ENCODE data around the gene GRK5.

- TF ChIP-seq CTCF (IDR thresholded peaks at IDR 0.05) (no peak), USF2 (CRISPR knock-in tag; IDR thresholded peaks at IDR 0.05) (no peak), JUN (CRISPR knock-in tag; IDR thresholded peaks at IDR 0.05) (no peak), TP53 (CRISPR knock-in tag; IDR thresholded peaks at IDR 0.05) (no peak), PREB (CRISPR knock-in tag; IDR thresholded peaks at IDR 0.05; ENCODE audit: borderline replicate concordance) (no peak), FOXJ3 (CRISPR knock-in tag; IDR thresholded peaks at IDR 0.05; ENCODE audit: borderline replicate concordance) (no peak), ETV6 (CRISPR knock-in tag; IDR thresholded peaks at IDR 0.05) (no peak), ZNF121 (CRISPR knock-in tag; IDR thresholded peaks at IDR 0.05) (no peak), GRHL2 (CRISPR knock-in tag; IDR thresholded peaks at IDR 0.05; ENCODE audit: insufficient replicate concordance, severe bottlenecking) (no peak), NR3C1 (CRISPR knock-in tag; conservative IDR thresholded peaks at IDR 0.05; ENCODE audit: low read depth) (no peak)
Measured at GRCh38 chr10:119465085-119465484, 257.7 kb downstream of the GRK5 start.
